Measurements from ENCODE around the gene DOLK.

- TF ChIP-seq EZH2 (IDR thresholded peaks at IDR 0.05; ENCODE audit: borderline replicate concordance) (no peak), CTCF (IDR thresholded peaks at IDR 0.05; ENCODE audit: poor library complexity) (no peak)
Measured at GRCh38 chr9:128903871-128904620, 43.4 kb downstream of the DOLK start.
